Fibroblast of mammary gland (primary cell): ENCODE measurements around the gene GAMT.

ENCODE experiments used
- DNase-seq: peaks from one replicate; pipeline ENCODE4 v3.0.0-alpha.2; 2010; ENCODE audit warnings: low read depth
- H3K4me3 ChIP-seq: 2 replicates; pipeline ENCODE4 v1.5.1; 2011; ENCODE audit warnings: low read depth, mild to moderate bottlenecking, low read length, moderate library complexity; ENCODE audit not compliant: control insufficient read depth
- TF ChIP-seq, protein P1 (sequence below): conservative IDR thresholded peaks from 2 replicates; pipeline ENCODE4 v1.5.1; 2011; ENCODE audit warnings: low read depth, low read length, inconsistent platforms; ENCODE audit not compliant: control insufficient read depth, insufficient read depth

GAMT gene

DNA sequence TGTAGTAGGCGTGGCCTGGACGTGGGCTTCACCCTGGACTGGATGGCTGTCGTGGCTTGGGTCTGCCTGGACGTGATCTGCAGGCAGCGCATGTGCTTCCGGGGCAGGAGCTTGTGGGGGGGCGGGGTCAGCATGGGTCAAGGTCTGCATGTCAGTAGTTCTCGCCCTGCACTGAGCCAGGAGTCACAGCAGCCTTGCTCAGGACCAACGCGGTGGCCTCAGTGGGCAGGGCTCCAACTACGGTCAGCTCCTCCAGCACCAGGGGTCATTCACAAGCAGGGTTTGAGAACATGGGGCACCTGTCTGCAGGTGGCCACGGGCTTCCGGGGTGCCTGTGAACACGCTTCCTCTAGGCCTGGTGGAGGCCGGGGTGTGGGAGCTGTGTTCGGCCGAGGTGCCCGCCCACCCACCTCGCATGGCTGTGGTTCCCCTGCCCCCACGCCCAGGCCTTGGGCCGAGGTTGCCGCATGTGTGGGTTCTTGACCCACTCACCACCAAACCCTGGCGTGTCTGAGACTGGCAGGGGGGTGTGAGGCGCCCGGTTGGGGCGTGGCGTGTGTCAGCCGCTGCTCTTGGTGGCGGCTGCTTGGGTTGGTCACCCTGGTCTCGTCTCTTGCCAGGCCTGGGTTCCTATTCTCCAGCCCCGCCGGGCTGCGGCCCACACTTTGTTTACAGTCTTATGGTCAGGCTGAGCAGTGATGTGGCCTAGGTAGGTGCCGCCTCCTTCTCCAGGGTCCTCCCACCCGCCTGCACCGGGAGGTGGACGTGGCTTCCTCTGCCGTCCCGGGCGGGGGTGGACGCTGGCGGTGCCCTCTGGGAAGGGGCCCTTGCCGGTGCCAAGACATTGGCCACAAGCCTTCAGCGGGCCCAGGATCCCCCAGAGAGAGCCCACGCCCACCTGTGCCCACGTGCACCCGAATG is 32.0 kb upstream of the GAMT start:
- DNase-seq, result no peak
- TF ChIP-seq, protein P1, sequence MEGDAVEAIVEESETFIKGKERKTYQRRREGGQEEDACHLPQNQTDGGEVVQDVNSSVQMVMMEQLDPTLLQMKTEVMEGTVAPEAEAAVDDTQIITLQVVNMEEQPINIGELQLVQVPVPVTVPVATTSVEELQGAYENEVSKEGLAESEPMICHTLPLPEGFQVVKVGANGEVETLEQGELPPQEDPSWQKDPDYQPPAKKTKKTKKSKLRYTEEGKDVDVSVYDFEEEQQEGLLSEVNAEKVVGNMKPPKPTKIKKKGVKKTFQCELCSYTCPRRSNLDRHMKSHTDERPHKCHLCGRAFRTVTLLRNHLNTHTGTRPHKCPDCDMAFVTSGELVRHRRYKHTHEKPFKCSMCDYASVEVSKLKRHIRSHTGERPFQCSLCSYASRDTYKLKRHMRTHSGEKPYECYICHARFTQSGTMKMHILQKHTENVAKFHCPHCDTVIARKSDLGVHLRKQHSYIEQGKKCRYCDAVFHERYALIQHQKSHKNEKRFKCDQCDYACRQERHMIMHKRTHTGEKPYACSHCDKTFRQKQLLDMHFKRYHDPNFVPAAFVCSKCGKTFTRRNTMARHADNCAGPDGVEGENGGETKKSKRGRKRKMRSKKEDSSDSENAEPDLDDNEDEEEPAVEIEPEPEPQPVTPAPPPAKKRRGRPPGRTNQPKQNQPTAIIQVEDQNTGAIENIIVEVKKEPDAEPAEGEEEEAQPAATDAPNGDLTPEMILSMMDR, result no peak
- no peak overlapping the region for H3K4me3 ChIP-seq

DNA sequence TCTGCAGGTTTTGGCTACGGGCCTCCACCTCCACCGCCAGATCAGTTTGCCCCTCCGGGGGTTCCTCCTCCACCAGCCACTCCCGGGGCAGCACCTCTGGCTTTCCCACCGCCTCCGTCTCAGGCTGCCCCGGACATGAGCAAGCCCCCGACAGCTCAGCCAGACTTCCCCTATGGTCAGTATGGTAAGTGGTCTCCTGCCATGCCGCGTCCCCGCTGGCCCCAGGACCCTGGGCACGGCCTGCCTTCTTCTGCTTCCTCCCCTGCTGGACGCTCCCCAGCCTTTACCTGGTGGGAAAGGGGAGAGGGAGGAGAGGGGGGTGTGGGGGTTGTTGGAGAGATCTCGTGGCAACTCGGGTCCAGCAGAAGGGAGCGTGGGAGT is 31.2 kb upstream of the GAMT start:
- TF ChIP-seq, protein P1, result no peak
- no peak overlapping the region for H3K4me3 ChIP-seq
- DNase-seq, result no peak

DNA sequence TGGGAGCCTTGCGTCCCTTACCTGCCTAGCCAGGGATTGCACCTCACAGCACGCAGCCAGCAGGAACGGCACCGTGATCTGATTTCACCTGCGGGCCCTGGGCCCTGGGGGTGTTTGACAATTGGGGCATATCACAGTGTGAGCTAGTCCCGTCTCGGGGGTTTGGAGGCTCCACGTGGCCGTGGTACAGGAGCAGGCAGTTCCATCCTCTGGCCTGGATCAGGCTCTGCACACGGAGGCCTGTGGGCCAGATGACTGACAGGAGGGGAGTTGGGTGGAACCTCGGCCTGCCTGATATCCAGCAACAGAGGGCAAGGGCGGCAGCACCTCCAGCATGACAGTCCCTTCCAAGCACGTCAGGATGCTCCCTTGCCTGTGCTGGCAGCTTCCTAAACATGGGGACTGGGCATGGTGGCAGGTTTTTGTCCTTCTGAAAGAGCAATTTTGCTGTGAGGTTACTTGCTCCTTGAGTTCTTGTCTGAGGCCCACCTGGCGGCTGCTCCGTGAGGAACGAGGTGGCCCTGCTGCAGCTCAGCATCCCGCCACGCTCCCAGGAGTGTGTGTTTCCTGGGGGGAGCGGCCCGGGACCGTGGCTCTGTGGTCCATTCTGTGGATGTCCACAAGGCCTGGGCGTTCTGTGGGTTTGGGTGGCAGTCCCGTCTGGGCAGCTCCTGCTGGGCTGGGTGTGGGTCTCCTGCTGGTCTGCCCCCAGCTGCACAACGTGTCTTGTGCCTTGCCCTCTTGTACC is 30.6 kb upstream of the GAMT start:
- DNase-seq, result no peak
- H3K4me3 ChIP-seq, result no peak overlapping the region
- TF ChIP-seq, protein P1, result no peak

DNA sequence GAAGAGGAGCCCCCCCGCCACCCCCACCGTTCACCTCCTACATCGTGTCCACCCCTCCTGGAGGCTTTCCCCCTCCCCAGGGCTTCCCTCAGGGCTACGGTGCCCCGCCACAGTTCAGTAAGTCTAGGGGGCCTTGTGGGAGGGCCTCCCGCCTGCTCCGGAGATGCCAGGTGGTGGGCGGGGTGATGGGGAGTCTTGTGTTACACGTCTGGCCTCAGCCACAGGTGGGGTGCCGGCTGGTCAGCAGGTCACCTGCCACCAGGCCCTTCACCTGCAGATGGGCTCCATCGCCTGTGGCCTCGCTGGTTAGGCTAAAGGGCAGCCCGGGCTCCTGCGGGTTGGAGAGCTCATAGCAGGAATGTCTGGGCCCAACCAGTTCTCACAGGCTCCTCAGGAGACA is 28.9 kb upstream of the GAMT start:
- no peak for DNase-seq
- no peak overlapping the region for H3K4me3 ChIP-seq
- TF ChIP-seq, protein P1, result no peak

DNA sequence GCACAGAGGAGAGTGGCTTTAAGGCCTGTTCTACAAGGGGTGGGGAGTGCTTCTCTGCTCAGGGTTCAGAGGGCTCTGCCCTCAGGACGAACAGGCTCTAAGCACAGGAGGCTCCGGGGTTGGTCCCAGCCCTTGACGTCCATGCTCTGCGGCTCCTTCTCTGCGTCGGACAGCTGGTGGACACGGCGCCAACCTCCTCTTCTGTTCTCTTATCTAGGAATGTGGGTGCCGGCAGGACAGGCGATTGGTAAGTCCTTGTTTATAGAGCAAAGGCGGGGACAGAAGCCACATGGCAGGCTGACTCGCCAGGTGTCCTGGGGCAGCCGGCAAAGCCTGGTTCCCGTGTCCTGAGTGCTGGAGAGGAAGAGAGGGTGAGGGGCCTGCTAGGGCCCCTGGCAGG is 28.4 kb upstream of the GAMT start:
- no peak overlapping the region for H3K4me3 ChIP-seq
- DNase-seq, result no peak
- TF ChIP-seq, protein P1, result no peak

DNA sequence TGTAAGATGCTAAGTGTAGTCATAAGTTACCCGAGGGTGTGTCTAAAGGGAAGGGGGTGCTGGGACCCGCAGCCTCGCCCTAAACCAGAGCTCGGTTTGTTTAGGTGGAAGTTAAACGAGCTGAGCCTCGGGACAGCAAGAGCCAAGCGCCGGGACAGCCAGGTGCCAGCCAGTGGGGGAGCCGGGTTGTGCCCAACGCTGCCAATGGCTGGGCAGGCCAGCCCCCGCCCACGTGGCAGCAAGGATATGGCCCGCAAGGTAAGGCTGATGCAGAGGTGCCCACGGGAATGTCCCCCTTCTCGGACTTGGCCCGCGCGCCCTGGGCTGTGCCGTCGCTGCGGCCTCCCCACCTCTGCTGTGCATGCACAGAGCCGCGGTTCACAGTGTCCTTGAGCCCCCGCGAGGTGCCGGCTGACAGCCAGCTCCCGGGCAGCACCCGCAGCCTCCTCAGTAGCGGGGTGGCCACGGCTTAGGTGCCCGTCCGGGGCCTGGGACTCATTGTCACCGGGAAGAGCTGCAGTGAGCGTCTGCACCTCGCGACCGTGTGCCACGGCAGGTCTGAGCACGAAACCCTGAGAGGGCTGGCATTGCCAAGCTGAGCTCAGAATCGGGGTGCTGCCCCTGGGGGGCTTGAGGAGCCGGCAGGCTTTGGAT is 27.5 kb upstream of the GAMT start:
- H3K4me3 ChIP-seq, result no peak overlapping the region
- DNase-seq, result no peak
- TF ChIP-seq, protein P1, result no peak
